PC-9 (cell line): ENCODE data around the gene GNG7.

Experiments used
- CTCF ChIP-seq: fragments of 200-600 bp; sonication (generic); conservative IDR thresholded peaks from 2 replicates; pipeline ENCODE4 v1.6.1; 2017; ENCODE audit warnings: mixed run types, antibody characterized with exemption, mild to moderate bottlenecking, moderate library complexity
- EZH2 ChIP-seq: fragments of 200-600 bp; sonication (generic); IDR thresholded peaks from 2 replicates; pipeline ENCODE4 v1.8.0; 2017; ENCODE audit warnings: antibody characterized with exemption, low read depth

GRCh38 chr19:2602391-2603181 is 99.9 kb downstream of the GNG7 start:
- TF ChIP-seq CTCF (no peak), EZH2 (no peak)
